Loucy (cell line): Measurements from ENCODE around the gene NDST4.

ENCODE experiments used
- H2AFZ ChIP-seq: fragments of 200-600 bp; sonication (generic); 2 replicates; pipeline ENCODE4 v1.6.0; 2016; ENCODE audit warnings: antibody characterized with exemption, mild to moderate bottlenecking, low read length, moderate library complexity
- H3F3A ChIP-seq: fragments of 200-600 bp; 2 replicates; pipeline ENCODE4 v1.6.0; 2016; ENCODE audit warnings: antibody characterized with exemption, low read depth, mild to moderate bottlenecking
- H3K27me3 ChIP-seq: fragments of 200-600 bp; sonication (generic); 2 replicates; pipeline ENCODE4 v1.6.1; 2014; ENCODE audit warnings: low read length, mild to moderate bottlenecking; ENCODE audit not compliant: insufficient read depth, poor library complexity, severe bottlenecking
- H3K36me3 ChIP-seq: fragments of 200-600 bp; sonication (generic); 2 replicates; pipeline ENCODE4 v1.6.1; 2016; ENCODE audit warnings: low read length; ENCODE audit not compliant: insufficient read depth
- H3K4me1 ChIP-seq: fragments of 200-600 bp; sonication (generic); 2 replicates; pipeline ENCODE4 v1.5.1; 2014; ENCODE audit warnings: low read length, mild to moderate bottlenecking; ENCODE audit not compliant: insufficient read depth, poor library complexity, severe bottlenecking
- H3K4me2 ChIP-seq: fragments of 200-600 bp; sonication (generic); 2 replicates; pipeline ENCODE4 v1.6.0; 2014; ENCODE audit warnings: antibody characterized with exemption, low read length, low read depth, mild to moderate bottlenecking; ENCODE audit not compliant: poor library complexity, severe bottlenecking
- H3K4me3 ChIP-seq: fragments of 200-600 bp; sonication (generic); 2 replicates; pipeline ENCODE4 v1.5.1; 2014; ENCODE audit warnings: low read length, mild to moderate bottlenecking, mixed read lengths; ENCODE audit not compliant: poor library complexity, severe bottlenecking
- H3K79me2 ChIP-seq: fragments of 200-600 bp; sonication (generic); 2 replicates; pipeline ENCODE4 v1.6.1; 2014; ENCODE audit warnings: low read length; ENCODE audit not compliant: insufficient read depth
- H3K9ac ChIP-seq: fragments of 200-600 bp; sonication (generic); 2 replicates; pipeline ENCODE4 v1.6.0; 2014; ENCODE audit warnings: mild to moderate bottlenecking, low read depth, low read length, moderate library complexity; ENCODE audit not compliant: poor library complexity, severe bottlenecking
- H3K9me2 ChIP-seq: fragments of 200-600 bp; sonication (generic); replicated peaks from 2 replicates; pipeline ENCODE4 v1.6.1; 2016; ENCODE audit warnings: low read depth, low read length, mixed read lengths
- H3K9me3 ChIP-seq: fragments of 200-600 bp; sonication (generic); 2 replicates; pipeline ENCODE4 v1.6.1; 2014; ENCODE audit warnings: mild to moderate bottlenecking, antibody characterized with exemption, low read length, low read depth; ENCODE audit not compliant: insufficient read depth
- H4K20me1 ChIP-seq: fragments of 200-600 bp; sonication (generic); 2 replicates; pipeline ENCODE4 v1.6.0; 2014; ENCODE audit warnings: antibody characterized with exemption, low read length, mild to moderate bottlenecking; ENCODE audit not compliant: insufficient read depth, poor library complexity, severe bottlenecking
- CTCF ChIP-seq: fragments of 200-600 bp; sonication (generic); conservative IDR thresholded peaks from 2 replicates; pipeline ENCODE4 v1.5.1; 2014; ENCODE audit warnings: mild to moderate bottlenecking, antibody characterized with exemption, low read length
- EZH2phosphoT487 ChIP-seq: fragments of 200-600 bp; IDR thresholded peaks from 2 replicates; pipeline ENCODE4 v1.6.1; 2018; ENCODE audit warnings: antibody characterized with exemption, mild to moderate bottlenecking, moderate library complexity, borderline replicate concordance

The NDST4 gene

GRCh38 chr4:115054836-115055235 lies 58.6 kb downstream of the NDST4 start:
- H3K4me2 ChIP-seq: no peak overlapping the region
- no peaks in the 10 kb centered on the region for H3K9me2 ChIP-seq
- no peaks in the 10 kb centered on the region for H4K20me1 ChIP-seq
- H3K36me3 ChIP-seq: no peaks in the 10 kb centered on the region
- H3K4me3 ChIP-seq: no peak overlapping the region
- H3K79me2 ChIP-seq: no peaks in the 10 kb centered on the region
- no peak overlapping the region for H2AFZ ChIP-seq
- H3F3A ChIP-seq: no peaks in the 10 kb centered on the region
- H3K9ac ChIP-seq: no peak overlapping the region
- H3K9me3 ChIP-seq: no peaks in the 10 kb centered on the region
- no peak for TF ChIP-seq CTCF
- TF ChIP-seq EZH2phosphoT487: no peak
- H3K4me1 ChIP-seq: no peaks in the 10 kb centered on the region
- H3K27me3 ChIP-seq: no peaks in the 10 kb centered on the region

- Histone ChIP-seq H3K4me2 (no peak overlapping the region), H3K4me3 (no peak overlapping the region), H3K36me3 (no peaks in the 10 kb centered on the region), H3K9ac (no peak overlapping the region), H3F3A (no peaks in the 10 kb centered on the region), H3K79me2 (no peaks in the 10 kb centered on the region), H4K20me1 (no peaks in the 10 kb centered on the region), H3K9me3 (no peaks in the 10 kb centered on the region), H2AFZ (no peak overlapping the region), H3K27me3 (no peaks in the 10 kb centered on the region), H3K4me1 (no peaks in the 10 kb centered on the region), H3K9me2 (no peaks in the 10 kb centered on the region)
- TF ChIP-seq EZH2phosphoT487 (no peak), CTCF (no peak)
Measured at GRCh38 chr4:115053313-115053712, 60.1 kb downstream of the NDST4 start.

GRCh38 chr4:115042496-115042895 lies 70.9 kb downstream of the NDST4 start:
- H4K20me1 ChIP-seq: no peaks in the 10 kb centered on the region
- H3K9me3 ChIP-seq: no peaks in the 10 kb centered on the region
- H3K9me2 ChIP-seq: no peaks in the 10 kb centered on the region
- TF ChIP-seq CTCF: no peak
- TF ChIP-seq EZH2phosphoT487: no peak
- H3K4me2 ChIP-seq: no peak overlapping the region
- H3K79me2 ChIP-seq: no peaks in the 10 kb centered on the region
- no peak overlapping the region for H2AFZ ChIP-seq
- no peaks in the 10 kb centered on the region for H3F3A ChIP-seq
- H3K9ac ChIP-seq: no peak overlapping the region
- no peaks in the 10 kb centered on the region for H3K27me3 ChIP-seq
- H3K36me3 ChIP-seq: no peaks in the 10 kb centered on the region
- no peak overlapping the region for H3K4me3 ChIP-seq
- H3K4me1 ChIP-seq: no peaks in the 10 kb centered on the region
